Adrenal gland (tissue), 12 donors: ENCODE measurements around the gene HMX3. TPM values are rescaled to one million over a fixed set of nuclear protein-coding genes. Genes with fewer than 3 reads are reported as not detected.
A peak's percentile ranks its signal among the peaks of the same experiment; 100 is the strongest.

ENCODE experiments used
- DNase-seq, 7 donors: peaks; one replicate each; pipeline ENCODE4 v3.0.0-alpha.2; 2019 to 2020
- H3K27ac ChIP-seq, 5 donors: fragments of 200-600 bp; sonication (generic) in 4 of 5; 1 replicate in 3 of 5; 2 replicates in 2 of 5; pipeline versions ENCODE4 v1.5.1 to v1.8.0; 2016 to 2020; ENCODE audit warnings: mild to moderate bottlenecking in 1 of 5
- H3K27me3 ChIP-seq: fragments of 200-600 bp; 2 replicates; pipeline ENCODE4 v1.8.0; 2021
- H3K36me3 ChIP-seq, 2 donors: fragments of 200-600 bp; replicated peaks in 1 of 2; 1 replicate in 1 of 2; 2 replicates in 1 of 2; pipeline versions ENCODE4 v1.5.1 to v1.8.0; 2018 to 2022
- H3K4me1 ChIP-seq, 2 donors: fragments of 200-600 bp; replicated peaks in 1 of 2; 1 replicate in 1 of 2; 2 replicates in 1 of 2; pipeline versions ENCODE4 v1.5.1 to v1.8.0; 2018 to 2021
- H3K4me3 ChIP-seq, 4 donors: fragments of 200-600 bp; sonication (generic) in 3 of 4; one replicate each; pipeline ENCODE4 v1.5.1; 2016 to 2018
- H3K9me3 ChIP-seq, 3 donors: fragments of 200-600 bp; sonication (generic) in 1 of 3; replicated peaks in 1 of 3; 1 replicate in 2 of 3; 2 replicates in 1 of 3; pipeline versions ENCODE4 v1.5.1 to v1.8.0; 2016 to 2021
- POLR2A ChIP-seq, 2 donors: fragments of 450-650 bp; IDR thresholded peaks; one replicate each; pipeline ENCODE4 v1.6.1; 2017; ENCODE audit warnings: antibody characterized with exemption in 2 of 2, mild to moderate bottlenecking in 2 of 2, moderate library complexity in 1 of 2
- WGBS, 4 donors: extraction: QIAGEN DNeasy Blood & Tissue Kit in 2 of 4; methylation state at CpG; one replicate each; pipeline versions ENCODE4 v1.1.5 to v1.1.7; 2013 to 2017; 5-methylcytosine and 5-hydroxymethylcytosine counted together
- intact Hi-C, 2 donors: fragments of 100-400 bp; cut with DNase I; formaldehyde crosslinking; loops; one replicate each; pipeline versions ENCODE4 v1.14.1 to v1.15.0; 2022 to 2023
- polyA plus RNA-seq, 3 donors: library from polyadenylated mRNA; stranded (reverse); fragments of 200-250 nt in 2 of 3; fragments of 350-450 nt in 1 of 3; fragmentation: Illumina TruSeq in 1 of 3; extraction: RNeasy Lipid Tissue Mini Kit (QIAGEN cat#74804) in 1 of 3; gene quantifications; one replicate each; pipeline ENCODE4 v1.2.3, GENCODE V29; 2013 to 2014
- total RNA-seq, 9 donors: library from RNA; depleted of rRNA in 4 of 9; stranded (reverse); fragments of >200 nt in 4 of 9; fragments of 120-200 nt in 1 of 9; fragmentation: NEBNext Ultra II Directional in 1 of 9; extraction: Animal tissue kit (Norgen Biotek cat#: 25700) in 1 of 9; gene quantifications; one replicate each; pipeline versions ENCODE4 v1.1.0 to v1.2.4, GENCODE V29; 2013 to 2023
- TF ChIP-seq, protein P1 (sequence below), 6 experiments: fragments of 450-650 bp in 4 of 6; fragments of 200-600 bp in 2 of 6; sonication (generic) in 1 of 6; IDR thresholded peaks; 1 replicate in 5 of 6; 2 replicates in 1 of 6; pipeline versions ENCODE4 v1.5.1 to v1.8.0; 2016 to 2021; ENCODE audit warnings: antibody characterized with exemption in 6 of 6, mild to moderate bottlenecking in 2 of 6, moderate library complexity in 1 of 6
- donor health status: healthy with polysubstance abuse.
- donor health status: Bipolar disorder and iron deficiency.
- donor health status: DM: yes; HTN: yes; CAD: no.
- donor health status: DM: no; HTN: no; CAD: no.
- donor health status: DM: no; HTN: no; CAD: no.
- donor health status: DM: yes; HTN: yes; CAD: no.

HMX3 gene
- total and polyA plus RNA-seq, 12 donors = 1.1 TPM; not detected in 11

- Histone ChIP-seq H3K4me1 (peaks cover 3 to 50% of the 10 kb centered on the region in 2 donors), H3K36me3 (peaks cover 0 to 39% of the 10 kb centered on the region in 2 donors), H3K4me3 (no peak overlapping the region), H3K9me3 (no peaks in the 10 kb centered on the region), H3K27me3 (peaks cover under 1% of the 10 kb centered on the region), H3K27ac (no peak overlapping the region)
- DNase-seq = no peak
- 55 to 71% (median 68%) methylated on average over 3 of the region's 3 CpGs for WGBS, 4 donors
- intact Hi-C loops = no loop called here
- TF ChIP-seq POLR2A (IDR thresholded peaks at IDR 0.05) = no peak
- TF ChIP-seq, protein P1, sequence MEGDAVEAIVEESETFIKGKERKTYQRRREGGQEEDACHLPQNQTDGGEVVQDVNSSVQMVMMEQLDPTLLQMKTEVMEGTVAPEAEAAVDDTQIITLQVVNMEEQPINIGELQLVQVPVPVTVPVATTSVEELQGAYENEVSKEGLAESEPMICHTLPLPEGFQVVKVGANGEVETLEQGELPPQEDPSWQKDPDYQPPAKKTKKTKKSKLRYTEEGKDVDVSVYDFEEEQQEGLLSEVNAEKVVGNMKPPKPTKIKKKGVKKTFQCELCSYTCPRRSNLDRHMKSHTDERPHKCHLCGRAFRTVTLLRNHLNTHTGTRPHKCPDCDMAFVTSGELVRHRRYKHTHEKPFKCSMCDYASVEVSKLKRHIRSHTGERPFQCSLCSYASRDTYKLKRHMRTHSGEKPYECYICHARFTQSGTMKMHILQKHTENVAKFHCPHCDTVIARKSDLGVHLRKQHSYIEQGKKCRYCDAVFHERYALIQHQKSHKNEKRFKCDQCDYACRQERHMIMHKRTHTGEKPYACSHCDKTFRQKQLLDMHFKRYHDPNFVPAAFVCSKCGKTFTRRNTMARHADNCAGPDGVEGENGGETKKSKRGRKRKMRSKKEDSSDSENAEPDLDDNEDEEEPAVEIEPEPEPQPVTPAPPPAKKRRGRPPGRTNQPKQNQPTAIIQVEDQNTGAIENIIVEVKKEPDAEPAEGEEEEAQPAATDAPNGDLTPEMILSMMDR (IDR thresholded peaks at IDR 0.05) = no peak
Observed at GRCh38 chr10:123157210-123157609, 21.4 kb downstream of the HMX3 start.

DNA sequence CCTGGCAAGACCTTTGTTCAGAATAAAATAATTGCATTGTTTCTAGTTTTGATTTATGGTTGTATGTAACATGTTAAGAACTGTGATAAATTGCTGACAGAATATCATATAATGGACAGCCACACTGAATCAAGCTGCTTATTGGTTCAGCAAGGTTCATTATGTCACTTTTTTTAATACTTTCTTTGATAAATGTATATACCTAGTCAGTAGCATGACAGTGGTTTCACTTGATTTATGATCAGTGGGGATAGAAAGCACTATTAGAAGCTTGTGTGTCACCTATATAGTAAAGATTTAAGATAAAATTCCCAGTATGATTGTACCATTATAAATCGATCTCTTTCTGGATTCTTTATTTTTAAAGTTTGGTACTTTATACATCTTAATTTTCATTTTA is 22.9 kb downstream of the HMX3 start:
- TF ChIP-seq, protein P1 (IDR thresholded peaks at IDR 0.05) = no peak
- no peak for TF ChIP-seq POLR2A (IDR thresholded peaks at IDR 0.05)
- peaks cover 0 to 54% of the 10 kb centered on the region in 2 donors for H3K36me3 ChIP-seq
- 92 to 100% (median 96%) methylated on average over 1 of the region's 1 CpG for WGBS, 4 donors
- intact Hi-C loops = no loop called here
- H3K27me3 ChIP-seq = no peaks in the 10 kb centered on the region
- no peak overlapping the region for H3K4me3 ChIP-seq
- peaks cover 3 to 56% of the 10 kb centered on the region in 2 donors for H3K4me1 ChIP-seq
- H3K27ac ChIP-seq = no peak overlapping the region
- DNase-seq = no peak
- no peaks in the 10 kb centered on the region for H3K9me3 ChIP-seq

DNA sequence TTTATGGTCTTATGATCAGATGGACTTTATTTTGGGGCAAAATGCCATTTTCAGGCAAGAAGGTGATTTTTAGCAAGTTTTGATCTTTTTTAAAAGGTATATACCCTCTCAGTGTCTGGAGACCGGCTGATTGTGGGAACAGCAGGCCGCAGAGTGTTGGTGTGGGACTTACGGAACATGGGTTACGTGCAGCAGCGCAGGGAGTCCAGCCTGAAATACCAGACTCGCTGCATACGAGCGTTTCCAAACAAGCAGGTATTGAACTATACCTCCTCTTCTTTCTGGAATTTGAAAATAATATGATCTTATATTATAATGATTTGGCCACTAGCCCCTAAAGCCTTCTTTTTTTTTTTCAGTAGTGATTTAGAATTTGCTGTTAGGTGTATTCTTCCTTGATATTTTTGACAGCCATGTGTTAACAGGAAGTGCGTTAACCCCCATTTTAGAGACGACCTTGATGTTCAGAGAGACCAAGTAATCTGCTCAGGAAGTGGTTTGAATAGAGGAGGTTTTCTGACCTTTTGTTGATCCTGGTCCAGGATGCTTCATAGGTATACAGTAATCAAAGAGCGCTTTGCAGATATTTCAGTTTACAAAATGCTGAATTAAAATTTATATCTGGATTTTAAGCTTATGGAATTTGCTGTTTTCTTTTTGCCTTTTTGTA is 24.7 kb downstream of the HMX3 start:
- no peak overlapping the region for H3K27ac ChIP-seq
- DNase-seq = no peak
- intact Hi-C loops = no loop called here
- WGBS, 4 donors = 84 to 86% (median 85%) methylated on average over 11 of the region's 11 CpGs
- no peaks in the 10 kb centered on the region for H3K9me3 ChIP-seq
- H3K27me3 ChIP-seq = no peaks in the 10 kb centered on the region
- H3K4me1 ChIP-seq = peaks cover 0 to 57% of the 10 kb centered on the region in 2 donors
- TF ChIP-seq, protein P1 (IDR thresholded peaks at IDR 0.05) = no peak
- no peak for TF ChIP-seq POLR2A (IDR thresholded peaks at IDR 0.05)
- peaks cover 0 to 54% of the 10 kb centered on the region in 2 donors for H3K36me3 ChIP-seq
- H3K4me3 ChIP-seq = no peak overlapping the region

- H3K27me3 ChIP-seq = no peaks in the 10 kb centered on the region
- TF ChIP-seq POLR2A (IDR thresholded peaks at IDR 0.05) = no peak
- TF ChIP-seq, protein P1 (IDR thresholded peaks at IDR 0.05) = no peak
- peaks cover 0 to 32% of the 10 kb centered on the region in 2 donors for H3K36me3 ChIP-seq
- H3K9me3 ChIP-seq = no peaks in the 10 kb centered on the region
- H3K4me3 ChIP-seq = no peak overlapping the region
- peak overlapping the region in 1 of 5 donors; percentile 15 for H3K27ac ChIP-seq
- intact Hi-C loops = no loop called here
- WGBS, 4 donors = 88 to 98% (median 95%) methylated on average over 2 of the region's 2 CpGs
- peaks cover 0 to 28% of the 10 kb centered on the region in 2 donors for H3K4me1 ChIP-seq
- DNase-seq = no peak
Observed at GRCh38 chr10:123164319-123164718, 28.5 kb downstream of the HMX3 start.
